Cardiac fibroblast (primary cell): ENCODE measurements around the gene PSMA2.

Experiments
- DNase-seq, 2 donors: peaks; one replicate each; pipeline versions ENCODE4 v3.0.0 to v3.0.0-alpha.2; 2010; ENCODE audit warnings: low read depth in 2 of 2
- H3K4me3 ChIP-seq, 2 donors: replicated peaks in 1 of 2; 1 replicate in 1 of 2; 2 replicates in 1 of 2; pipeline ENCODE4 v1.5.1; 2011; ENCODE audit warnings: low read depth in 2 of 2, low read length in 2 of 2, mild to moderate bottlenecking in 2 of 2, moderate library complexity in 1 of 2
- TF ChIP-seq, protein P1 (sequence below): IDR thresholded peaks from one replicate; pipeline ENCODE4 v1.5.1; 2011; ENCODE audit warnings: low read depth, mild to moderate bottlenecking, low read length, inconsistent platforms

Gene PSMA2

DNA sequence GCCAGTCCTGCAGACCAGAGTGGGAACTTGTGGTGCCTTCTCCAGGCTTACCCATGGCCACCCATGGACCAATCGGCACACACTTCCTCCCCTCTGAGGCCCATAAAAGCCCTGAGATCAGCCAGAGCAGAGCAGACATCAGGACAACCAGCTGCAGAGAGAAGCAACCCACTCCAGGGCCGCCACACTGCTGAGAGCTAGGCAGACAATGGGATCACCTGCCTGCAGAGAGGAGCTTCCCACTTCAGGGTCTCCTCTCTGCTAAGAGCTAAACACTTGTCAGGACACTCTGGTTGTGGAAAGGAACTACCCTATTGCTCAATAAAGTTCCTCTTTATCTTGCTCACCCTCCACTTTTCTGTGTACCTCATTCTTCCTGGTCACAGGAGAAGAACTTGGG lies 54.1 kb downstream of the PSMA2 start:
- DNase-seq = no peak
- H3K4me3 ChIP-seq = no peak overlapping the region
- TF ChIP-seq, protein P1, sequence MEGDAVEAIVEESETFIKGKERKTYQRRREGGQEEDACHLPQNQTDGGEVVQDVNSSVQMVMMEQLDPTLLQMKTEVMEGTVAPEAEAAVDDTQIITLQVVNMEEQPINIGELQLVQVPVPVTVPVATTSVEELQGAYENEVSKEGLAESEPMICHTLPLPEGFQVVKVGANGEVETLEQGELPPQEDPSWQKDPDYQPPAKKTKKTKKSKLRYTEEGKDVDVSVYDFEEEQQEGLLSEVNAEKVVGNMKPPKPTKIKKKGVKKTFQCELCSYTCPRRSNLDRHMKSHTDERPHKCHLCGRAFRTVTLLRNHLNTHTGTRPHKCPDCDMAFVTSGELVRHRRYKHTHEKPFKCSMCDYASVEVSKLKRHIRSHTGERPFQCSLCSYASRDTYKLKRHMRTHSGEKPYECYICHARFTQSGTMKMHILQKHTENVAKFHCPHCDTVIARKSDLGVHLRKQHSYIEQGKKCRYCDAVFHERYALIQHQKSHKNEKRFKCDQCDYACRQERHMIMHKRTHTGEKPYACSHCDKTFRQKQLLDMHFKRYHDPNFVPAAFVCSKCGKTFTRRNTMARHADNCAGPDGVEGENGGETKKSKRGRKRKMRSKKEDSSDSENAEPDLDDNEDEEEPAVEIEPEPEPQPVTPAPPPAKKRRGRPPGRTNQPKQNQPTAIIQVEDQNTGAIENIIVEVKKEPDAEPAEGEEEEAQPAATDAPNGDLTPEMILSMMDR = no peak

DNA sequence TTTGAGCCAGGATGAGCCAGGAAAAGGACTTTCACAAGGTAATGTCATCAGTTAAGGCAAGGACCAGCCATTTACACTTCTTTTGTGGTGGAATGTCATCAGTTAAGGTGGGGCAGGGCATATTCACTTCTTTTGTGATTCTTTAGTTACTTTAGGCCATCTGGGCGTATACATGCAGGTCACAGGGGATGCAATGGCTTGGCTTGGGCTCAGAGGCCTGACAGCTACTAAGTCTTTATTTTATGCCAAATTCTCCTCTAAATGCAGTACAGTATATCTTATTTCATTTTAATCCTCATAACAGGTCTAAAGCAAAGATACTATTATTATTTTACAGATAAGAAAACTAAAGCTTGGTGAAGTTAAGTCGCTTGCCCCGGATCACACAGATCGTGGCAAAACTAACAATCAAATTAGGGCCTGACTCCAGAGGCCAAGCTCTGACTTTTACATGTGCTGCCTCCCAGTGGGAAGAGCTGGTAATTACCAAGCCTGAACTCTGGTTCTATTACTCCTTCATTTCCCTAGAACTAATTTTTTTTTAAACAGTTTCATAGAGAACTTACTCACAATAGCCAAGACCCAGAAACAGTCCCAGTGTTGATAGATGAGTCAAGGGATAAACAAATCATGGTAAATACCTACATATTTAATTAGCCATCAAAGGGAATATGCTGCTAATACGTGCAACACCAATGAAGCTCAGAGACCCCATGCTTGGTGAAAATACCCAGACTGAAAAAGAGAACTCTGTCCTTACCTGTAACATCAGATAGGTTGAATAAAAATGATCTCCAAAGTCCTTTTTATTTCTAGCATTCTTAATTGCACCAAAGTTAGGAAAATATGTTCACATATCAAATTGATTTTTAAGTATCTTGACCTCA lies 55.5 kb downstream of the PSMA2 start:
- peak; percentile 74 to 75 for DNase-seq
- no peak overlapping the region for H3K4me3 ChIP-seq
- TF ChIP-seq, protein P1 = peak; percentile 82

DNA sequence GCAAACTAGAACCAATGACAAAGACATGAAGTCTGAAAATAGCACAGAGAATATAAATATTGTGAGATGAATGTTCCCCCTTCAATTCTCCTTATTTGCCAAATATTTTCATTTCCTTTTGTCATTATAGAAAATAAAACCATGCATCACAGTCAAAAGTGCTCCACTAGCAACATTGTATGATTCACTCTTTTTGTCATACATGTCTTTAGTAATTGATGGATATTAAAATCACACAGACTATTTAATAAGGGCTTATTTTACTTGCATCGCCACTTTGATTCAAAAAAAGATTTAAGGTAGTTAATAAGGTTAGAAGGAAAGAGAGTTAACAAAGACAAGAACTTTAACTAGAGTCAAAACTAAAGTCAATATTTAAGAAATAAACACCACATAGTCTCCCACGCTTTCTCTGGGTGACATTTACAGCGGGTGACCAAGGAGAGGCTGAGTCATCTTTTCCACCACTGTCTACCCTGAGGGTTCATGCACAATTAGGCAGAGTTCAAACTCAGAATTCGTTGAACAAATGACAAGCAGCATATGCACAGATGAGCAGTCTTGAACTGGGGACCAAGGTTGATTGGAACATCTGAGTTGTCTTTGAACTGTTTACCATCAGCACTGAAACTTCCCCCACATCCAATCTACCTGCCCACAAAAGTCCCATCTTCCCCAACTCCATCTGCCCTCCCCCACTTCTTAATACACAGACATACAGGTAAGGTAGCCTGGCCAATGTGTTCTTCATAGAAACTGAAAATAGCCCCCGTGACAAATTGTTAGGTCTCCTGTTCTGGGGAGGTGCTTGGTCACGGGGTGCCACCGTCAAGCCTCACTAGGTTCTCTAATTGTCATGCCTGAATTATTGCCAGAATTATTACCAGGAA lies 62.6 kb downstream of the PSMA2 start:
- no peak for DNase-seq
- TF ChIP-seq, protein P1 = no peak
- H3K4me3 ChIP-seq = no peak overlapping the region

DNA sequence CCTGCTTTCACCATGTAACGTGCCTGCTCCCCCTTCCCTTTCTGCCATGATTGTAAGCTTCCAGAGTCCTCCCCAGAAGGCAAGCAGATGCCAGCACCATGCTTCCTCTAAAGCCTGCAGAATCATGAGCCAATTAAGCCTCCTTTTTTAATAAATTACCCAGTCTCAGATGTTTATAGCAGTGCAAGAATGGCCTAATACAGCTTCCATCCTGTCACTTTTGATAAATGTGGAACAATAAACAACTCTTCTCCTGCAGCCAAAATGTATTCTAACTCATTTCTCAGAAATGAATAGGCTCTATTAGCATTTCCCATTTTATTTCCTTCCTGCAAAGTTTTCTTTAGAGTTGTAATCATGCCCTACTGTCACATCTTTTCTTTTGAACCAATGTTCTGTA lies 63.5 kb downstream of the PSMA2 start:
- DNase-seq = no peak
- TF ChIP-seq, protein P1 = no peak
- H3K4me3 ChIP-seq = no peak overlapping the region
